Stimulated activated CD8-positive, alpha-beta memory T cell treated with anti-CD3 and anti-CD28 coated beads, Interleukin-15, amount 100 ng/mL, for 1 hour (primary cell): ENCODE measurements around the gene PIGS.
"Not testable (repeated sequence)": the region's sequence is repeated elsewhere in the genome, so short reads cannot be mapped to it uniquely, and the experiment has no call there.

Experiments used
- DNase-seq: peaks from one replicate; pipeline ENCODE4 v3.0.0-alpha.2; 2020; ENCODE audit warnings: low read depth

Gene PIGS

DNA sequence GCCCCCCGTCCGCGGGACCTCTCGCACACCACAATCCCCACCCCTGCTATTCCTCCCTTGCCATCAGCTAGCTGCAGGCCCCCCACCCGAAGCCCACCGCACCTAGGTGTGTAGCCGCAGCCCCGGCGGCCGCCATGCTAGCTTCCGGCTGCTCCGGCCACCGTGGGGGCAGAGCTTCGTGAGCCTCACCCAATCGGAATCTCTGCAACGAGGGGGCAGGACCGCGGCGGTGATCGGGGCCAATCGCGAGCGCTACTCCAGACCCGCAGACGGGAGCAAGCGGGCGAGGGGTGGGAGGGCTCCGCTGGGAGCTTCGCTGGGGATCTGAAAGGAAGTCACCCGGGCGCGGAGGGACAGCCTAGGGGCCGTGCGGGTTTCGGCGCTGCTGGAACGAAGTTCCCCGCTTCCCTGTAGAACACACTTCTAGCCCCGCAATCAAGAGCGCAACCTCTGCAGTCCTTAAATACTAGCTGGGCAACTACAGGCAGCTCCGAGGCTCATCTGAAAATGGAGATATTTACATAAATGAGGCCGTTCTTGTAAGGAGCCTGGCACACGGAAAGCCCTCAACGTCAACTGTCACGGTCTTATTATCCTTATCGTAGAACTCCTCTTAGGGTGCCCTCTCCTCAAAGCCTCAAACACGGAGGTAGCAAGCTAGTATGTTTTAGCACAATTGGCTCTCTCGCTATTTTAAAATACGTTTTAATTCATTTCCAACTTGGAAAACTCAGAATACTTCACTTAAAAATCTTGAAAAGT, at the start of gene PIGS:
Gene PIGS (minus strand): TSS at position 164 of the 762 bp plus-strand sequence. CDS start 28 bp downstream, at position 136.
- DNase-seq: peak; percentile 84

DNA sequence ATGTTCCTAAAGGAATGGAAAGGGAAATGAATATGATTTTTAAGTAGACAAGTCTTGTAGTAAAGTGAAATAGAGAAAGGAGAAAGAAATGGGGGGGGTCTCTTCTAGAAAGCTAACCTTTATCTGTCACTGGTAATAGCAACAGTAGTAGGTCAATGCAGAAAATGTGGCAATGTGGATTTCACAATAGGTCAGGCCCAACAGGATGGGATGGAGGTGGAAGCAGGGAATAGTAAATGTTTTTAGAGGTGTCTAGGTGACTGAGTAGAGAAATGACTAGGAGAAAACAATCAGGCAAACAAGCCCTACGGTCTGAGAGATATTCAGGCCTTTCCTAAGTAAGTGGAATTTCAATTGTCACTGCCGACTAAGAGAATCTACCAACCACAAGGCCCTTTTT, 48.7 kb upstream of the PIGS start:
- no peak for DNase-seq

DNA sequence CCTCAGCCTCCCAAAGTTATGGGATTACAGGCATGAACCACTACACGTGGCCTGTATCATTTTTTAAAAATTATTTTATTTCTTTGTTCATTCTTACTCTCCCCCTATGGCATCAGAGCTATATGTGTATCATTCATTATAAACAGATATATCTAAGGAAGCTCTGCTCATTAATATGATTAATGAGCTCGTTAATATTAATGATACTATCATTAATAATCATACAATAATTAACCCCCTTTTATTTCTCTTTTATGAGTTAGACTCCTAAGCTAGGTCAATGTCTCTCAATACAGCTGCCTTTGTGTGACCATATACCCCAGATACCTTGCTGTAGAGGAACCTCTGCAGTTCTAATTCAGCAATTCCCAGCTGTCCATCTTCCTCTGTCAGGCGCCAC, 47.1 kb upstream of the PIGS start:
- DNase-seq: no peak

DNA sequence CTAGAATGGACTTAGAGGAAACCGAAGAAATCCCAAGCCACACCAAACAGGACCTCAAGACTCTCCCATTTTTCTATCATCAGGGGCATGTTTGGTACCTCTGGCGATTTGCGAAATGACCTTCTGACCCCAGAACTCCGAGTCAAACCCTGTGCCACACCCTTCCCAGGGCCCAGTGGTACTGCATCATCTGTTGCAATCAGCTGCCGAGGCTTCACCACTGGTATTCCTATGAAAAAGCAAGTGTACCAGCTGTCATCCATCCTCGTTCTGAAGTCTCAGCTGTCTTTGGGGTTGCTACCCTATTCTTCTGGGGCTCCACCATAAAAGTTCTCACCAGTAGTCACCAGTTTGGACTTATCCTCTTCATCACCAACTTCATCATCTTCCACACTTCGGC, 45.0 kb upstream of the PIGS start:
- DNase-seq: no peak

DNA sequence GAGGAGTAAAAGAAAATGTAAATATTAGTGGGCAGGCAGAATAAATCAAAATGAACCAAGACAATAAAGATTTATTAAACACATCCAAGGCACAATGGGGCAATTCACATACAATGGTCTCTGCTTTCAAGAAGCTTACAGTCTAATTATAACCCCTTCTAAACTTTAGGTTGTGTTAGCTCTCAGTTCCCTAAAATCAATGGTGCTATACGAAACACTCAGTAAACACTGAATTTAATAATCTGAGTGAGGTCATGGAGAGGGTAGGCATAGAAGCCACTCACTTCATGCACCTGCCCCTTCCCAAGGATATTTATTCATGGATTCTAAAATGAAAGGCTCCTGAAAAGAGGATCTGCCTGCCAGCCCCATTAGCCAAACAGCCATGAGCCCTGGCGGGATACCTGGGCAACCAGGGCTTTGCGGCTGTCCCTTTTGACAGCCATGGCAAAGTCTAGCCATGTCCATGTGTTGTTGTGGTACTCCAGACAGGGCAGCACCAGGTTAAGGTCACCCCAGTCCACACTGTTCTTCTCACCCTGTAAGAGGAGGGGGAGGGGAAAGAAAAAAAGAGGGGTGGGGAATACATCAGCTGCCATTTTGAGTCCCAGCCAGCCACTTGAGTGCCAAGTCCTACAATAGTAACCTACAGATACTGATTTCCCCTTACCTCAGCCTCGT, 44.1 kb upstream of the PIGS start:
- no peak for DNase-seq

DNA sequence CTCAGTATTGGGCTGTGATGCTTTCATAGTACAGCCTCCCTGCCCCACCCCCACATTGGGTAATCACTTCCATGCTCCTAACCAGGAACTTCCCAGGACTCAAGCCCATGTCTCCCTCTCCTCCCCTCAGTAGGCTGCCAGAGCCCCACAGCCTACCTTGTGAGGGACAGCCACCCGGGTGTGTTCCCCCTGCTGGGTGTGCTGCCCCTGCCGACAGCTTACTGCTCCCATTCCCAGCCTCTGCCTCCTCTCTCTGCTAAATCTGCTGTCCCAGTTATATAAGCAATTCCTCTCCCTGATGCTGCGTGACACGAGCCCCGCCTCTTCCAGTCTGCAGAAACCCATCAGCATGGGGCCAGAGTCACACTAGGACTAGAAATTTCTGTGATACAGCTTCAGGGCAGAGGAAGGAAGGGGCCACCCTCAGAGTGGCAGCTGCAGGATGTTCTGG, 42.6 kb upstream of the PIGS start, which contains the start of gene RSKR:
Gene RSKR (minus strand): TSS at position 255 of the 451 bp plus-strand sequence. CDS start 24 bp downstream, at position 231.
- DNase-seq: no peak

DNA sequence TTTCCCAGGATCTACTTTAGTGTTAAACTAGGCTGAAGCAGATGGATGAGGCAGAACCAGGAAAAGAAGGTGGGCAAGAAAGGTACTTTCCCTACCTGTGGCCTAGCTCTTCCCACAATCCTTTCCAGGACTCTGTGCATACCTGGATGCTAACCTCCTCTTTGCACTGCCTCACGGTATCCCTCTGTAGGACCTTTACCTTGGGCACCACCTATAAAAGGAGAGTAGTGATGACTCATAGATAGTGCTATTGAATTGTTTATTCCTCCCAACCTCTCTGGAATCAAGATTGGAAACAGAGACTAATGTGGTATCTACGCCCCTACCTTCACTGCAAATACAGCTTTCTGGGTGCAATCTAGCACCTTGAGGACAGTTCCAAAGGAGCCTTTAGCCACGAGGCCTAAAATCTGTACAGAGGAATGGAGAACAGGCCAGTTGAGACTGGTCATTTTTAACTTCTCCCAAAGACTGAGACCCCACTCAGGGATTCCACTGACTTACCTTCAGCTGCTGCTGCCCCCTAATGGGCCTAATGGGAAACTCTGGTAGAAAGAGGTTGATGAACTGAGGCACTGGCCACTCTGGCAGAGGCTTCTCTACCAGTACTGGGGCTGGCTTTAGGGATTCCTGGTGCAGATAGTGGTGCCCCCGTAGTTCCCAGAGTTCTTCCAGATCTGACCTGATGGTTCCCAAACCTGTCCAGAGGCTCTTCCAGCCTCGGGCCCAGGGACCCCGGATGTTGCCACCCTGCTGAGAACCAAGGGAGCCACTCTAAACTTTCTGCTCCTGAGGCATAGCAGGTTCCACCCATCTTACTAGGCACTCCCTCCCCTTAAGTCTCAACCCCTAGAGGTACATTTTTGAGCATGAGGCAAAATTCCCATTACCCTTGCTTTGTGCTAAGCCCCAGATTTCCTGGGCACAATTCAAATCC, 41.9 kb upstream of the PIGS start:
- no peak for DNase-seq

DNA sequence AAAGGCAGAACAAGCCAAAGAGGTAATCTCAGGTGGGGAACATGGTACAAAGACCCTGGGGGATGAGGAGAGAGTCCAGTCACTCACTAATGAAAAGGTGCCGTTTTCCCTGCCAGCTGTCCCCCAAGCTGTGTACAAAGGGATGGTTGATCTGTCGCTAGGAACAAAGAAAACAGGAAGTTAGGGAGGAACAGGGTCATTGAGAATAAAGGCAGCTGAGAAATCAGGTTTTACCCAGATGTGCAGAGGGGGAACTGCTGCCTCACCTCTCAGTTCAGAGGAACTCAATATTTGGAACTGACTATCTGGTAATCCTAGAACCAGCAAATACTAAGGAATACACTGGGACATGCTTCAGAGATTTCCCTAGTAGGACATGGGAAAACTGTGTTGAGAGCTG, 41.2 kb upstream of the PIGS start:
- DNase-seq: no peak

DNA sequence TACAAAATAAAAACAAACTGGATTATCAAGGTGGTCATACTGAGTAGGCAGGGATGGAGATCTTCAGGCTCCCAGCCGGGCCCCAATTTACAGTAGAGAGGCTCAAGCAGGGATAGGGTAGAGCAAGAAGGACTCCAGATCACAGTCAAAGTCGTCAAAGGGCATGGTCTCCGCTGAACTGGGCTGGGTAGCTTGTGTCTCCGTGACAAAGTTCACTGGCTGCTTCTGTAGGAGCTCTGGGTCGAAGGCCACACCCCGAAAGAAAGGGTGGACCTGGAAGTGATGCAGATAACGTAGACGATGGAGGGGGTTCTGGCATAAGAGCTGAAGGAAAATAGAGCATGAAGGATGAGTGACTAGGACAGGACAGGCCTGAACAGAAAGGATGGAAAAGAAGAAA, 39.1 kb upstream of the PIGS start:
- DNase-seq: no peak

DNA sequence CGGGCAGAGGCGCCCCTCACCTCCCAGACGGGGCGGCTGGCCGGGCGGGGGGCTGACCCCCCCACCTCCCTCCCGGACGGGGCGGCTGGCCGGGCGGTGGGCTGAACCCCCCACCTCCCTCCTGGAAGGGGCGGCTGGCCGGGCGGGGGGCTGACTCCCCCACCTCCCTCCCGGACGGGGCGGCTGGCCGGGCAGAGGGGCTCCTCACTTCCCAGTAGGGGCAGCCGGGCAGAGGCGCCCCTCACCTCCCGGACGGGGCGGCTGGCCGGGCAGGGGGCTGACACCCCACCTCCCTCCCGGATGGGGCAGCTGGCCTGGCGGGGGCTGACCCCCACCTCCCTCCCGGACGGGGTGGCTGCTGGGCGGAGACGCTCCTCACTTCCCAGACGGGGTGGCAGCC, 32.7 kb upstream of the PIGS start:
- not testable (repeated sequence) for DNase-seq

DNA sequence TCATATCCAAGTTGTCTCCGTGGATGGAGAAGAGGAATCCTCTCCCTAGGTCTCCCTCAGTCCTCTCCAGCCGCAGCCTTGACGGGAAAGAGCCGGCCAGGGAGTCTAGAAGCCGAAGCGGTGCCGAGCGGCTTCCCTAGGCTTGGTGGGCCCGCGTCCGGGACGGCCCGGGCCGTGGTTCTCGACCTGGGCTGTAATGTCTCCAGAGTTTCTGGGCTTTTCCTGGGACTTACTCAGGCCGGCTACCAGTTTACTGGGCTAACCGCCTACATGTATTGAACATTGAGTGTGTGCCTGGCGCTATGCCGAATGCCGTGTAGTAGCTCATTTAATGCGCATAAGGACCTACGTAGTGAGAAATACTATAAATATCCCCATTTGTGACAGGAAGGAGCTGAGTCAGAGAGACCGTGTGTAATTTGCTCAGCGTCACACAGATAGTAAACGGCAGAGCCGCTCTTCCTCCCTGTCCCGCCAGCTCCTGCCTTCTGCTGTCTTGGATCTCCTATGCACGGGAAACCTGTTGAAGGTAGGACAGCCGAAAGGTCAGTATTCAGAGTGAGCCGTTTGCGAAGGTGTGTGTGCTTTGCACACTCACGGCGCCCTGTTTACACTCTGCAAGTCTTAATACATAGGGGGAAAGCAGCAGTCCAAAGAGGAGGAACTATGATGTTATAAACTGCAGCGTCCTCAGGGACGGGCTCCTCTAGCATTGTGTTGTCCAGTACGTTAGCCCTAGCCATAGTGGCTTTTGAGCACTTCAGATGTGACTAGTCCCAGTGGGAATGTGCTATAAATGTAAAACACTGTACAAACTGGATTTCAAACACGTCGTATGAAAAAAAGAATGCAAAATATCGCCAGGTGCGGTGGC, 28.2 kb upstream of the PIGS start:
- peak; percentile 26 for DNase-seq

DNA sequence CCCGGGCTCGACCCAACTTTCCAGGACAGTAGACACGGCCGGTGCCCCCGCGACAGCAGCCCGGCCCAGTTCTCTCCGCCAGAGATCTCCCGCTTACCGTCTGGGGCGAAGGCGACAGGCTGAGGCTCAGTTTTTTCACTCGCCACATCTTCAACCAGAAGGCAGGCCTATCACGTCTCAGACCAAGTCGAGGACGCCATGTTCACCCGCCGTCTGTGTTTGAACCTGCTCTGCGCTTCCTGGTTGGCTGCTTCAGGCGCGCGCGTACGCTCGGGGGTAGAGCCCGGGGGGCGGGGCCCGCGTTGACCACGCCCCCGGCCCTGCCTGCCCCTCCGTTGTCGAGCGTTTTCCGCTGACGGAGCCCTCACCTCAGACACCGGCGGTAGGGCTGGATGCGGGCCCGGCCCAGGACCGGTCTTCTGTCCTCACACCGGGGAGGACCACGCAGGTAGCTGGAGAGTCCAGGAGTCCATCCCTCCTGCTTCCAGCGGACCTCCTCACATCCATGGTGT, 27.5 kb upstream of the PIGS start, which contains the start of gene SPAG5:
Gene SPAG5 (minus strand): TSS at position 227 of the 512 bp plus-strand sequence. CDS start 79 bp downstream, at position 148.
- peak; percentile 84 for DNase-seq

DNA sequence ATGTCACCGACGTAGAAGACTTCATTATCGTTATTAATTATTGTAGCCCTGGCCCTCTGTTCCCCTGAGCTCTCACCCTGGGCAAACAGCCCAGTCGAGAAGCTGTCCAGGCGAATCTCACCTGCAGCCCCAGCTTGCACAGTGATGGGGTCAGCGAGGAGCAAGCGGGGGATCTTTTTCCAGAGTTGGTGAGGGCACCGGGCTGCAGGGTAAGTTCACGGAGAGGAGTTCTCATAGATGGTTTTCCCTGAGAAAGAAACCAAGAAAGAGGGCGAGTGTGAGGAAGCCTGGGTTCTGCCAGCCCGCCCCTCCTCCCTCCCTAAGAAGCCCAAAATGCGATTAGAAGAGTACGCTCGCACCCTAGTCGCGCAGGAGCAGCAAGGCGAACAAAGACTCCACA, 27.1 kb upstream of the PIGS start:
- no peak for DNase-seq

DNA sequence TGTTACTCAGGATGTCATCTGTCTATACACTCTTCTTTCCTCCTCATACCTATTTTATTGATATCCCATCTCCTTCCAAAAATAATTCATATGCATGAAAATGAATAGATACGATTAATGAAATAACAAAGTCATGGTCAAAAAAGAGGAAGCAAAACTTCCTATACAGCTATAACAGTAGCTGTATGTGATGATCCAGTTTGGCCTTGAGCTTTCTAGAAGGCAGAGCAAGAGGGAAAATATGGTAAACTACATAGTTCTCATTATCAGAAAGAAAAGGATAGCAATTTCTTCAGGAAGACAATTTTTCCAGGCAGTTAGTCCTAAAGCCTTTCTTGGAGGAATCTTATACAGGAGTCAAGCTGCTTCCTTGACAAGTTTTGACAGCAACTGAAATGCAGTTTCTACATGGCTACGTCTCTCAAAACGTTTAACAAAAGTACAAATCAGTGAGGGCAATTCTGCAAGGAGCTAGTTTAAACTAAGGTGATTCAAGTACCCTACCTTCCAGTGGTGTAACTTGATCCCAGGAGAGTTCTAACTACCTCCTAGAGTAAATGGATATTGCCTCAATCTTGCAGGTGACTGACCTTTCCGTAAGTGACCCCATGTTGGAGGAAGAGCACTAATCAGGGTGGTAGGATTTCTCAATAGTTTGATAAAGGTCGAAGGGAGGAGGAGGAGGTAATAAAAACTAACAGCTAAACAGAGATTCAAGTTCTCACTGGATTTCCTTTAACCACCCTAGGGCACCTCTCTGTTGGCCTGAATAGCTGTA, 26.5 kb upstream of the PIGS start:
- no peak for DNase-seq

DNA sequence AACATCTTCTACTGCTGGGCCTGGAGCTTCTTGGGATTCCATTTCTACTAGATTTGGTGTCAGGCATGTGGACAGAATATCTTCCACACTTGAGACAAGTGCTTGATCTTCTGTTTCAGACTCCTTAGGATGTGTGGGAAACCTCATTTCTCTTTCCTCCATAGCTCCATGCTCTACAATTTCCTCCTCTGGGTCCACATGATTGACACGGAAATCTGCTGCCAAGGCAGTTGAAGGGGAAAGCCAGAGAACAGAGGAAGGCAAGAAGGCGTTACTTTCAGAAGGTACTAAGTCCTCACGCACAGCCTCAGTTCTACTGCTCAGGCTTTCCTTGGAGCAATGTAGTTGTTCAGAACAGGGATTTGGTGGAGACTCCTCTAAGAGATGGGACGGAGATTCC, 20.9 kb upstream of the PIGS start:
- no peak for DNase-seq

DNA sequence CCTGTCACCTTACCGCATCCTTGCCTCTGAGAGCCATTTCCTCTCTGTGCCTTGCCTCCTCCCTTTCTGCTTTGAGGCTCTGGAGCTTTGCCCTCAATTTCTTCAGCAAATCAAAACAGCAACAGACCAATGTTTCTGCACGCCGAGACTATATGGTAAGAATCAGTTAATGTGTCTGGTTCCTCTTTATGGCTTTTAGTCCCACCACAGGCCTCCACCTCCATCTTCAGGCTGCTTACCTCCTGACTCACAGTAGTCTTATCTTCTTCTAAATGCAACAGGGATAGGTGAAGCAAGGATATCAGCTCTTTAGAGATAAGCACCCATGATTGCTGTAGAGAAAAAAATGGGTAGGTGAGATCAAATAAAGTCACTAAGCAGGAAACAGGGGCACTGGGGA, 14.5 kb upstream of the PIGS start:
- DNase-seq: no peak

DNA sequence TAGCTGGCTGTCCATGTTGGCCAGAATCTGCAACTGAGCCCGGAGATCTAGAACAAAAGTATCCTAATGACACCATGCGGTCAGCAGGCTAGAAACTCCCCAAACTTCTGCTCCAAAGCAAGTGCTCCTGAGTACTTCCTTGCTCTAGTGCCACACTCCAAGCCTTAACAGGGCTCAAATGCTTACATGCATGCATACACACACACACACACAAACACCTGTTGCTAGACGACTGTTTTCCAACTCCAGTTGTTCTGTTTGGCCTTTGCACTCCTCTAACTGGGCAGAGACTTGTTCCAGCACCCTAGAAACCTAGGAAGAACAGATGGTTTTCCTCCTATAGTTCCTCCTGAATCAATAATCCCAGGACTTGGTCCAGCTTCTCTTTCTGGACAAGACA, 13.1 kb upstream of the PIGS start:
- no peak for DNase-seq

DNA sequence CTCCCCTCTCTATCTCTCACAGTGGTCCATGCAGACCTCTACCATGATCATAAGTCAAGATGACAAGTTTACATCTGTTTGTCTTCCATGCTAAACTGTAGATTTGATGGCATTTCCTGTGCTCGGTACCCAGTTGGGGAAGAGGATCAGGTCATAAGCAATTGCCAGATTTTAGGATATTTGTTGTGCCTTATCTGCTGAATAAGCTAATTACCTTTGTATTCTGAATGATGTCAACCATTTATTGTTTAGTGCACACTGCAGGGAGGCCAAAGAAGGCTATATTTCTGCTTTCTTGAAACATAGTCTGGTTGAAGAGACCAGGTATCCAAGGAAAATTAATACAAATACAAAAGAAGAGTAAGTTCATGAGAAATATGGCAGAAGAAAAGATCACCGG, 11.2 kb upstream of the PIGS start:
- DNase-seq: no peak

DNA sequence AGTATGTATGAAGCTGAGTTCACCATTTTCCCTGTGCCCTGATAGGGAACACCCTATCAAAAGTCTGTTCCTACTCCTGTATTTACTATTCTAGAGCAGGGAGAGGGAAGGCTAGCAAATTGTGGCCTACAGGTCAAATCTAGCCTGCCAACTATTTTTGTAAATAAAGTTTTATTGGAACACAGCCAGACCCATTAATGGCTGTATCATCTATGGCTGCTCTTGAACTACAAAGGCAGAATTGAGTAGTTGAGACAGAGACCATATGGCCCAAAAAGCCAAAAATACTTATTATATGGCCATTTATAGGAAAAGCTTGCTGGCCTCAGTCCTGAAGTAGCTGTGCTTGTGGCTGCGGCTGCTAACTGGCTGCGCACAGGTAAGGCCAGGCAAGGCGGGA, 9.6 kb upstream of the PIGS start:
- no peak for DNase-seq

DNA sequence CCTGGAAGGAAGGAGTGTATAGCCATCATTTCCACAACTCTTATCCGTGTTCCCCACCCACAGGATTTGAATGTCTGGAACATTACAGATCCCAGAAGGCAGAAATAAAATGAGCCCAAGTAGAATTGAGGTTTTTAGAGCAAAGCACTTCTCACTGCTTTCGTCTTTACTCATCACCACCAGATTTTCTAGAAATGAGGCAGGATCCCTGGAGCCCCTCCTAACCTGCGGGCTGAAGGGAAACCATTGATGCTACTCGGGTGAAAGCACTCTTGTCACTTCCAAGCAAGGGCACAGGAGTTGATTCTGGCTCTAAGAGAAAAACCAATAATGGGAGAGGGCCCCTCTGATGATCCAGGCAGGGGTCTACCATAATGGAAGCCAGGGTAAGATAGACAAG, 8.2 kb upstream of the PIGS start:
- no peak for DNase-seq
